NT2/D1 (cell line): ENCODE data around the gene DMAC2L.
"Not testable (repeated sequence)": the region's sequence is repeated elsewhere in the genome, so short reads cannot be mapped to it uniquely, and the experiment has no call there.

Experiments used
- SUZ12 ChIP-seq: IDR thresholded peaks from 2 replicates; pipeline ENCODE4 v1.6.1; 2011; ENCODE audit not compliant: insufficient read length, insufficient read depth; ENCODE audit errors: extremely low read depth
- YY1 ChIP-seq: IDR thresholded peaks from 2 replicates; pipeline ENCODE4 v1.6.1; 2011; ENCODE audit not compliant: insufficient read length, insufficient read depth
- ZNF274 ChIP-seq: IDR thresholded peaks from 2 replicates; pipeline ENCODE4 v1.6.1; 2011; ENCODE audit warnings: mild to moderate bottlenecking, low read depth, low read length

- TF ChIP-seq ZNF274, YY1, SUZ12: not testable (repeated sequence)
These were observed 49.6 kb downstream of the DMAC2L start for GRCh38 chr14:50361473-50362403.
